HEK293 (cell line): ENCODE results near the gene TMEM150C.

Experiments used
- CTCF ChIA-PET: fragments of 350-600 bp; formaldehyde crosslinking; extraction: SDS; loops from one replicate; lab custom pipeline; 2021; ENCODE audit warnings: antibody characterized with exemption; lab: Yijun Ruan, JAX
- POLR2A ChIA-PET: fragments of 300-600 bp; formaldehyde crosslinking; extraction: SDS; loops from one replicate; lab custom pipeline; 2020; ENCODE audit warnings: antibody characterized with exemption, inconsistent platforms; lab: Yijun Ruan, JAX
- H3K27ac ChIP-seq: fragments of 200-500 bp; sonication (Bioruptor generic); 2 replicates; pipeline ENCODE4 v1.5.1; 2014; ENCODE audit warnings: low read depth, low read length, control low read depth, inconsistent platforms; ENCODE audit errors: extremely low read depth
- H3K36me3 ChIP-seq, 2 experiments: fragments of 200-500 bp in 1 of 2; sonication (Bioruptor generic) in 1 of 2; 1 replicate in 1 of 2; 2 replicates in 1 of 2; pipeline ENCODE4 v1.5.1; 2014 to 2017; ENCODE audit warnings: inconsistent platforms in 2 of 2, low read length in 2 of 2; ENCODE audit not compliant: control insufficient read depth in 2 of 2, insufficient read depth in 1 of 2
- H3K4me1 ChIP-seq: fragments of 200-500 bp; sonication (Bioruptor generic); 2 replicates; pipeline ENCODE4 v1.5.1; 2014; ENCODE audit warnings: mild to moderate bottlenecking, low read length, inconsistent platforms; ENCODE audit not compliant: control insufficient read depth, insufficient read depth
- H3K4me3 ChIP-seq: 2 replicates; pipeline ENCODE4 v1.5.1; 2011; ENCODE audit warnings: low read depth, mild to moderate bottlenecking, control low read depth, low read length, moderate library complexity
- H3K9me3 ChIP-seq: fragments of 200-500 bp; sonication (Bioruptor generic); 2 replicates; pipeline ENCODE4 v1.5.1; 2014; ENCODE audit warnings: low read depth, low read length, inconsistent platforms; ENCODE audit not compliant: control insufficient read depth, insufficient read depth
- GLIS2 ChIP-seq: fragments of 450-650 bp; formaldehyde crosslinking; IDR thresholded peaks from 2 replicates; pipeline ENCODE4 v1.5.1; 2016; ENCODE audit warnings: missing biosample characterization, missing genetic modification characterization
- KLF10 ChIP-seq: fragments of 450-650 bp; IDR thresholded peaks from 2 replicates; pipeline ENCODE4 v1.5.1; 2018; ENCODE audit warnings: missing biosample characterization, mild to moderate bottlenecking, missing genetic modification characterization
- MEIS1 ChIP-seq: sonication (generic); formaldehyde crosslinking; IDR thresholded peaks from 2 replicates; pipeline ENCODE4 v1.8.1; 2022; ENCODE audit warnings: missing genetic modification reagents, mild to moderate bottlenecking, borderline replicate concordance
- RBAK ChIP-seq: fragments of 450-650 bp; formaldehyde crosslinking; IDR thresholded peaks from 2 replicates; pipeline ENCODE4 v1.5.1; 2016; ENCODE audit warnings: missing biosample characterization, missing genetic modification characterization
- TSHZ1 ChIP-seq: fragments of 450-650 bp; formaldehyde crosslinking; IDR thresholded peaks from 2 replicates; pipeline ENCODE4 v1.5.1; 2016; ENCODE audit warnings: missing biosample characterization, missing genetic modification characterization, borderline replicate concordance
- ZBTB21 ChIP-seq: fragments of 450-650 bp; formaldehyde crosslinking; IDR thresholded peaks from 2 replicates; pipeline ENCODE4 v1.5.1; 2017; ENCODE audit warnings: missing biosample characterization, missing genetic modification characterization
- ZBTB6 ChIP-seq: fragments of 450-650 bp; formaldehyde crosslinking; IDR thresholded peaks from 2 replicates; pipeline ENCODE4 v1.5.1; 2017; ENCODE audit warnings: missing biosample characterization, missing genetic modification characterization
- ZFP41 ChIP-seq: fragments of 450-650 bp; formaldehyde crosslinking; IDR thresholded peaks from 2 replicates; pipeline ENCODE4 v1.5.1; 2016; ENCODE audit warnings: missing biosample characterization, missing genetic modification characterization, borderline replicate concordance
- ZNF112 ChIP-seq: fragments of 450-650 bp; formaldehyde crosslinking; IDR thresholded peaks from 2 replicates; pipeline ENCODE4 v1.5.0; 2017; ENCODE audit warnings: missing biosample characterization, missing genetic modification characterization
- ZNF175 ChIP-seq: fragments of 450-650 bp; formaldehyde crosslinking; IDR thresholded peaks from 2 replicates; pipeline ENCODE4 v1.5.1; 2016; ENCODE audit warnings: missing biosample characterization, missing genetic modification characterization
- ZNF18 ChIP-seq: fragments of 450-650 bp; formaldehyde crosslinking; IDR thresholded peaks from 2 replicates; pipeline ENCODE4 v1.5.1; 2016; ENCODE audit warnings: missing biosample characterization, missing genetic modification characterization
- ZNF274 ChIP-seq, 2 experiments: fragments of 200-500 bp in 1 of 2; fragments of 450-650 bp in 1 of 2; sonication (Bioruptor generic) in 1 of 2; formaldehyde crosslinking in 1 of 2; IDR thresholded peaks; 2 replicates each; pipeline versions ENCODE4 v1.5.1 to v1.6.1; 2014 to 2016; ENCODE audit warnings: borderline replicate concordance in 1 of 2, inconsistent platforms in 1 of 2, low read length in 1 of 2, missing biosample characterization in 1 of 2, missing genetic modification characterization in 1 of 2
- ZNF324 ChIP-seq: fragments of 450-650 bp; formaldehyde crosslinking; IDR thresholded peaks from 2 replicates; pipeline ENCODE4 v1.5.1; 2016; ENCODE audit warnings: missing biosample characterization, missing genetic modification characterization
- ZNF510 ChIP-seq: fragments of 450-650 bp; formaldehyde crosslinking; IDR thresholded peaks from 2 replicates; pipeline ENCODE4 v1.5.1; 2018; ENCODE audit warnings: mild to moderate bottlenecking, missing genetic modification characterization, missing biosample characterization; ENCODE audit not compliant: insufficient replicate concordance
- ZNF548 ChIP-seq: fragments of 450-650 bp; formaldehyde crosslinking; IDR thresholded peaks from 2 replicates; pipeline ENCODE4 v1.5.1; 2016; ENCODE audit warnings: missing biosample characterization, missing genetic modification characterization
- ZNF561 ChIP-seq: fragments of 450-650 bp; IDR thresholded peaks from 2 replicates; pipeline ENCODE4 v1.5.1; 2018; ENCODE audit warnings: missing biosample characterization, missing genetic modification characterization, borderline replicate concordance
- ZNF670 ChIP-seq: fragments of 450-650 bp; formaldehyde crosslinking; IDR thresholded peaks from 2 replicates; pipeline ENCODE4 v1.5.1; 2016; ENCODE audit warnings: missing biosample characterization, missing genetic modification characterization, low read depth
- ZNF777 ChIP-seq: fragments of 450-650 bp; formaldehyde crosslinking; IDR thresholded peaks from 2 replicates; pipeline ENCODE4 v1.5.1; 2017; ENCODE audit warnings: missing biosample characterization, missing genetic modification characterization, borderline replicate concordance
- ZSCAN16 ChIP-seq: fragments of 450-650 bp; formaldehyde crosslinking; IDR thresholded peaks from 2 replicates; pipeline ENCODE4 v1.5.1; 2016; ENCODE audit warnings: missing biosample characterization, missing genetic modification characterization
- ZSCAN30 ChIP-seq: fragments of 450-650 bp; IDR thresholded peaks from 2 replicates; pipeline ENCODE4 v1.5.1; 2018; ENCODE audit warnings: missing biosample characterization, mild to moderate bottlenecking, missing genetic modification characterization, moderate library complexity
- ZSCAN4 ChIP-seq: fragments of 450-650 bp; formaldehyde crosslinking; IDR thresholded peaks from 2 replicates; pipeline ENCODE4 v1.5.1; 2017; ENCODE audit warnings: missing biosample characterization, missing genetic modification characterization
- ZSCAN5A ChIP-seq: fragments of 450-650 bp; formaldehyde crosslinking; IDR thresholded peaks from 2 replicates; pipeline ENCODE4 v1.5.1; 2016; ENCODE audit warnings: missing biosample characterization, missing genetic modification characterization

TMEM150C gene

GRCh38 chr4:82606622-82607021 is 44.8 kb upstream of the TMEM150C start:
- no peaks in the 10 kb centered on the region for H3K36me3 ChIP-seq
- POLR2A ChIA-PET: interaction anchor here (0.6 kb wide), 1 partner anchor 144 kb away, joined by 4 read pairs; no protein-coding TSS in a partner anchor
- H3K4me3 ChIP-seq: no peak overlapping the region
- H3K27ac ChIP-seq: no peak overlapping the region
- CTCF ChIA-PET: no interaction called here
- no peaks in the 10 kb centered on the region for H3K4me1 ChIP-seq
- H3K9me3 ChIP-seq: no peaks in the 10 kb centered on the region
- TF ChIP-seq ZNF561 (tag by site-specific recombination) (no peak), ZNF548 (tag by site-specific recombination) (no peak), ZSCAN16 (tag by site-specific recombination) (no peak), ZSCAN5A (no peak), RBAK (tag by site-specific recombination) (no peak), ZSCAN30 (tag by site-specific recombination) (no peak), GLIS2 (tag by site-specific recombination) (no peak), ZNF510 (no peak)

- Histone ChIP-seq H3K4me3 (no peak overlapping the region), H3K36me3 (no peaks in the 10 kb centered on the region), H3K9me3 (no peaks in the 10 kb centered on the region), H3K27ac (no peak overlapping the region)
- TF ChIP-seq ZSCAN4 (tag by site-specific recombination) (peak; percentile 74), ZNF670 (tag by site-specific recombination) (no peak)
- TF ChIP-seq, all 188 proteins: peak for 1
- CTCF ChIA-PET: no interaction called here
- no peaks in the 10 kb centered on the region for H3K4me1 ChIP-seq
- POLR2A ChIA-PET: no interaction called here
Observed at GRCh38 chr4:82604522-82604921, 42.7 kb upstream of the TMEM150C start.

- H3K4me1 ChIP-seq: no peaks in the 10 kb centered on the region
- no peaks in the 10 kb centered on the region for H3K9me3 ChIP-seq
- ChIA-PET CTCF (no interaction called here), POLR2A (no interaction called here)
- no peak overlapping the region for H3K4me3 ChIP-seq
- no peak overlapping the region for H3K27ac ChIP-seq
- H3K36me3 ChIP-seq: no peaks in the 10 kb centered on the region
- TF ChIP-seq ZNF777 (tag by site-specific recombination) (no peak), ZNF324 (tag by site-specific recombination) (no peak), ZFP41 (tag by site-specific recombination) (no peak), ZNF274 (IDR thresholded peaks at IDR 0.05; ENCODE audit: low read length) (no peak), ZNF274 (tag by site-specific recombination; IDR thresholded peaks at IDR 0.05; ENCODE audit: borderline replicate concordance) (no peak), ZBTB6 (tag by site-specific recombination) (no peak), ZBTB21 (tag by site-specific recombination) (no peak), TSHZ1 (no peak), KLF10 (tag by site-specific recombination) (no peak), ZNF18 (tag by site-specific recombination) (no peak), ZNF175 (no peak), MEIS1 (CRISPR knock-in tag) (no peak), ZNF112 (no peak)
Observed at GRCh38 chr4:82601242-82602015, 39.6 kb upstream of the TMEM150C start.
